Amygdala (tissue), 56 donors: Measurements from ENCODE around the gene PA2G4.

Experiments
- DNase-seq, 56 donors: peaks; one replicate each; lab custom pipeline; 2025; lab: John Stamatoyannopoulos, UW

PA2G4 gene

GRCh38 chr12:56121204-56121870 is 17.0 kb downstream of the PA2G4 start:
- no peak for DNase-seq

- no peak for DNase-seq
These were observed 18.3 kb downstream of the PA2G4 start for GRCh38 chr12:56122637-56123036.

DNA sequence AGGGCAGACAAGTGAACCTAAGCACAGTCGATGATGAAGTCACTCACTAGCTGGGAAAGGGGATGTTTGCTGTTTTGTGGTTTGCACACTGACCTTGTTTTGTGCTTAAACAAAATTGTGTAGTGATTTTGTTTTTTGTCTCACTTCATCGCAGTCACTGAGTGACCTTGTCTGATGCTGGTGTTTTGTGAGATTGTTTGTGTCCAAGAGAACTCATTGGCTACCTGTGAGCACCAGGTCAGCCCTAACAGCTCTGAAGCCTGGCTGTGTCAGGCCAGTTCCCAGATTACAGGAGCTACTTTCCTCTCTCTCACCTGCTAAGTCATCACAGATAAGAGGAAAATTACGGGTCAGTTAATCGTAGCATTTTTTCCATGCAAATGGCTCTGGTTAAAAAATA is 19.8 kb downstream of the PA2G4 start:
- DNase-seq = no peak

DNA sequence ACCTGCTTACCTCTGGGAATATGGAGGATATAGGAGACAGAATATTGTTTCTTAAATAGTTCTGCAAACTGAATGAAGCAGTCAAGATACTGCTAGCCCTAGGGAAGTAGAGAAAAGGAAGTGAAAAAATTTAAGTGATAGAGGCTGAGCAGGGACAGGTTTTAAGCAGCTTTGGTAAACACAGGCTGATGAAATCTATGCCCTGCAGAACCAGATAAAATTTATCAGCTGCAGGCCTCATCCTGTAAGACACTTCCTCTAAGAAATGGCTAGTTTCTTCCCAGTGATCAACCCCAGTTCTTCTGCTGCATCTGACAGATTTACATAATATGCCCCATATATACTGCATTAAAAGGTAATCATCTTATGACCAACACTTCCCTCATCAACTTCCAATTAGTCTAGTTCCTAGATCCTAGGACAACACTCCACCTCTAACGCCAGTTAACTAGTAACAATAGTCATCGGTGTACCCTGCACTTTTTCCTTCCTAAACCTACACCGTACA is 22.4 kb downstream of the PA2G4 start:
- no peak for DNase-seq

DNA sequence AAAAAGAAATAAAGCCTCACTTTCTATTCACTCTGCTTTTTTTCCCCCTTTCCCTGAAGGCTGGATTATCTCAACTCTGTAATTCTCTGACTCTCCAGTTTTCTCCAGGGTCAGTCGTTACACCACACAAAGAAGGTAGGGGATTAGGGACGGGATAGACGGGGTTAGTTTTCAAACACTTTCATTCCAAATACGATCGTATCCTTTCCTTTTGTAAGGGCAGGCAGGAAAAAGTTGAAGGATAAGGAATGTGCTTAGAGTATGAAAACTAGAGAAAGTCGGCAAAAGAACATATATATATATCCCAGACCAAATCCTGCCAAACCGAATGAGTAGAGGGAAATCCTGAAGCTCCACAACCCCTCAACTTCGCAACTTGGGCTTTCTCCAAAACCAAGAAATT is 23.1 kb downstream of the PA2G4 start:
- DNase-seq = no peak

DNA sequence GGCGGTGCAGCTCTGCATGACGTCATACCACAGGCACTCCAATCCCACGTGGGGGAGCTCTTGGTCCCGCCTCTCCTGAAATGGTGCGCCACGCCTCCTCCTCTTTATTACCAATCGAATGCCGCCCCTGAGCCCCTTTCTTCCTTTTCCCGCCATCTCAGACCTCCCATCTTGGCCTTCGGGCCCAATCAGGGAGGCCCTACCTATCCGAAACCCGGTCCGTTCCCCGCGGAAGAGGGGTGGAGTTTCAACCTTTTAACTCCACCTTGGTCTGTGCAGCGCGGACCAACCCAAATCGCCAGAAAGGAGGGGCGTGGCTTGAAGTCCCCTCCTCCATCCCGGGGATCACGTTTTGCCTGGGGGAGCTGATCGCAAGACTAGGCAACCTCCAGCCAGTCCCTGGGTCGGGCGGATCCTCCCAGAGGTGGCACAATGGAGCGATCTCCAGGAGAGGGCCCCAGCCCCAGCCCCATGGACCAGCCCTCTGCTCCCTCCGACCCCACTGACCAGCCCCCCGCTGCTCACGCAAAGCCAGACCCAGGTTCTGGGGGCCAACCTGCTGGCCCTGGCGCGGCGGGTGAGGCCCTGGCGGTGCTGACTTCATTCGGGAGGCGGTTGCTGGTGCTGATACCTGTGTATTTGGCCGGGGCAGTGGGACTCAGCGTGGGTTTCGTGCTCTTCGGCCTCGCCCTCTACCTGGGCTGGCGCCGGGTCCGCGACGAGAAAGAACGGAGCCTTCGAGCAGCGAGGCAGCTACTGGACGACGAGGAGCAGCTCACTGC is 23.7 kb downstream of the PA2G4 start, which contains the start of gene ESYT1:
Gene ESYT1, plus strand, starts transcription at position 380 of the 782 bp plus-strand sequence. Its CDS starts 53 bp downstream, at position 433.
- peak; percentile 45 to 99 (median 94) for DNase-seq

DNA sequence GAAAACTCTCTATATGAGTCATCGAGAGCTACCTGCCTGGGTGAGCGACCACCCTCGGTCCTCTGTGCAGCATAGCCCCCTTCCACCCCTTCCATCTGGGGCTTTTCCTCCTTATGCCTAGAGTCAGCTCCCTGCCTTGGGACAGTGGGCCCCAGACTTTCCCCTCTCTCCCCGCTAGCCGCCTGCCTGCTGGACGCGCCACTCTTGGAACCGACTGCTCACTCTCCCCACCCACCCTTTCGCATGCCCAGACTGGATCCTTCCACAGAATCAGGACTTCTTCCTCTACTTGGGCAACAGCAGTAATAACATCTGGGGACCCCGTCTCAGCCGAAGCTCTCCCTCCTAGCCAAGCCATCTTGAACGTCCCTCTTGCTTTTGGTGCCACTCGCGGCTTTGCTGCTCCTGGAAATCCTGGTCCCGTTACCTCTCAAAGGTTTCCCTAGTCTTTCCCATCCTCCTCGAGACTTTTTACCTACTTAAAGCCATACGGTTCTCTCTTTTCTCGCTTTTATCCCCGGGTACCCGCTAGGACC is 24.4 kb downstream of the PA2G4 start:
- DNase-seq = peak in 22 of 56 donors; percentile 8 to 55 (median 31)

DNA sequence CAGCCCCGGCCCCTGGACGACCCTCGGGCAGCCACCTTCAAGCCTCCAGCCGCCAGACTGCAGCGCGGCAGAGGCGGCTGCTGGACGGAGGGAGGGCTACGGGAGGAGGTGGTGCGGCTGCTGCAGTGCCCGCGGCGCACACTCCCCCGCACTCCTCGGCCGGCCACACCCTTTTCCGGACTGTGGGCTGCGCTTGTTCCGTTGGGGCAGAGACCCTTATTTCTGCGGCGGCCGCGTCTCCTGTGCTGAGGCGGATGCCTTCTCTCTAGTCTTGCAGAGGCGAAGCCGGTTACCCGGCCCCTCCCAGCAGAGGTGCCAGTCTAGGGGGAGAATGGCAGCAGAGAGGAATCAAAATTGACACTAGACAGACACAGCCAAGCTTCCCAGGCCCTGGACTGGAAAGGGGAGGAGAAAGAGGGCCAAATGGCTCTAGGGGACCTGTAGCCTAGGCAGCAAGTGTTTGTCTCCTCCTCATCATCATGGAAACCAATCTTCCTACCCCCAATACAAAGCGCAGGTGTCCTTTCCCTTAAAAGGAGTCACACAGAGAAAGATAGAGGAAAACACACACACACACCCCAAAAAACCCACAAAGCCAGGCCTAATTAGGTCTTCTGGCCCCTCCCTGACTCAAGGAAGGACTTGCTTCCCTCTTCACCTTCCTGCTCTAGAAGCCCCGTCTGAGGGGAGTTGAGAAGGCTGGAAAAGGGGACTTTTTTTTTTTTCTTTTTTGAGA is 25.0 kb downstream of the PA2G4 start:
- DNase-seq = peak in 29 of 56 donors; percentile 9 to 50 (median 27)

DNA sequence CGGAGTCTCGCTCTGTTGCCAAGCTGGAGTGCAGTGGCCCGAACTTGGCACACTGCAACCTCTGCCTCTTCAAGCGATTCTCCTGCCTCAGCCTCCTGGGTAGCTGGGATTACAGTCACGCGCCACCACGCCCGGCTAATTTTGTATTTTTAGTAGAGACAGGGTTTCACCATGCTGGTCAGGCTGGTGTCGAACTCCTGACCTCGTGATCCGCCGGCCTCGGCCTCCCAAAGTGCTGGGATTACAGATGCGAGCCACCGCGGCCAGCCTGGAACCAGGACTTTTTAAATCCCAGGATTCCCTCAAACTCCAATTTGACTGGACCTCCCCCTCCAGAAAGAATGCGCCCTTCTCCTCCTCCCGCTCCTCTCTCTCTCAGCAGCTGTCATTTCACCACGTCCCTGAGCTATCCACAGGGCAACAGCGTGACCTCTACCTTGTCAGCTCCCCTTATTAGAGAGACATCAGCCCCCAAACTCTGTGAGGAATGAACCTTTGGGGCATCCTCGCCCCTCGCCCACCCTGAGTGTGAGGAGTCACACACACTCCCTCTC is 25.7 kb downstream of the PA2G4 start:
- no peak for DNase-seq

- no peak for DNase-seq
These were observed 26.5 kb downstream of the PA2G4 start for GRCh38 chr12:56130876-56131275.

- no peak for DNase-seq
These were observed 30.5 kb downstream of the PA2G4 start for GRCh38 chr12:56134897-56135296.

DNA sequence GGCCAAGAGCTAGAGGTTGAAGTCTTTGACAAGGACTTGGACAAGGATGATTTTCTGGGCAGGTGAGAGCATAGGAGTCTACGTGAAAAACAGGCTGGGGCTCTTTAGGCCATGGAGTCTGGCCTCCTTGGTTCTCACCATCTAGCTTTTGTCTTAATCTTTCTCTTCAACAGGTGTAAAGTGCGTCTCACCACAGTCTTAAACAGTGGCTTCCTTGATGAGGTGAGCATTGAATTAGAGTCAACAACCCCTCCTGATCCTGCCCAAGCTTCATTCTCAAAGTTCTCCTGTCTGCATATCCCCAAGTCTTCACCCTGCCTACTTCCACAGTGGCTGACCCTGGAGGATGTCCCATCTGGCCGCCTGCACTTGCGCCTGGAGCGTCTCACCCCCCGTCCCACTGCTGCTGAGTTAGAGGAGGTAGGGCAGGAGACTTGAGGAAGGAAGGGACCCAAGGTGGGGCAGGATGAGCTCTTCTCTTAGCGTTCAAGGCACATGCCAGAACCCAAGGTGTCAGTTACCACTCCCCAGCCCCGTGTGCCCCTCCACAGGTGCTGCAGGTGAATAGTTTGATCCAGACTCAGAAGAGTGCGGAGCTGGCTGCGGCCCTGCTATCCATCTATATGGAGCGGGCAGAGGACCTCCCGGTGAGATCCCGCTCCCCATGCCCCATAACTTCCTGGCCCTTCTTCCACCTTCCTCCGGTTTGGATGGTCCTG is 33.7 kb downstream of the PA2G4 start:
- no peak for DNase-seq

DNA sequence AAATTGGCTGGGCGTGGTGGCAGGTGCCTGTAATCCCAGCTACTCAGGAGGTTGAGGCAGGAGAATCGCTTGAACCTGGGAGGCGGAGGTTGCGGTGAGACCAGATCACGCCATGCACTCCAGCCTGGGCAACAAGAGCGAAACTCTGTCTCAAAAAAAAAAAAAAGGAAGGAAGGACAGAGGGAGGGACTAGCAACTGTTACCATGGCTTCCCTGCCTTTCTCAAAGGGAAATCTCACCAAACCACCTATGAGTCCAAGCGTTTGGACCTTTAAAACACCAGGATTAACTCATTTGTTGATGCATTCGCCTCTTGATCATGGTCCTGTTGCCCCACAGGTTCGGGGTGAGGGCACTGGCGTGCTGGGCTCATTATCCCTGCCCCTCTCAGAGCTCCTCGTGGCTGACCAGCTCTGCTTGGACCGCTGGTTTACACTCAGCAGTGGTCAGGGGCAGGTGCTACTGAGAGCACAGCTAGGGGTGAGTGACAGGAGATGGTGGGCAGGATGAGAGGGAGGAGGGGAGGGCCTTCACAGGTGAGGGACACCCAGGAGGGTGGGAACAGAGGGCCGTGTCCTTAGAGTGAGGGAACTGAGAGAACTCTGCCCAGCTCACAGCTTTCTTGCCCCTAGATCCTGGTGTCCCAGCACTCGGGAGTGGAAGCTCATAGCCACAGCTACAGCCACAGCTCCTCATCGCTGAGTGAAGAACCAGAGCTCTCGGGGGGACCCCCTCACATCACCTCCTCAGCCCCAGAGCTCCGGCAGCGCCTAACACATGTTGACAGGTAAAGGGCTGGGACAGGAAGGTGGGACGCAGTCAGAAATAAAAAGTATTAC is 37.8 kb downstream of the PA2G4 start:
- DNase-seq = no peak

GRCh38 chr12:56143217-56143616 is 38.9 kb downstream of the PA2G4 start:
- no peak for DNase-seq

DNA sequence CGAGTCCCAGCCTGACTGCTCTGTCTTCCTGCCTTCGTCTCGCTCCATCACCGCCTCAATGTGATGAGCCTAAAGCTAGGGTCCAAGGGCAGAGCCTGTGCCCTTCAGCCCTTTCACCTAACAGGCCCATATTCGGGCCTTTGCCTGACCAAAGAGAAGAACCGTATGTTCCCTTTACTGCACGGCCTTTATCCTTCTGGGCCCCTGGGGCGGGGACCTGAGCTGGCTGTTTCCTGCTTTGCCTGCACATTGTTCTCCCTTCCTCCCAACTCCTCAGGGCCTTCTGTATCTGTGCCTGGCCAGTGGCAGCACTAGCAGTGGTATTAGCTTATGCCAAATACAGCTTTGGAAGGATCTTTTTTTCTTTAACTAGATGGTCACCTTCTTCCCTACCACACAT is 39.5 kb downstream of the PA2G4 start:
- peak in 1 of 56 donors; percentile 8 for DNase-seq

GRCh38 chr12:56145217-56145616 is 40.9 kb downstream of the PA2G4 start:
- DNase-seq = no peak

DNA sequence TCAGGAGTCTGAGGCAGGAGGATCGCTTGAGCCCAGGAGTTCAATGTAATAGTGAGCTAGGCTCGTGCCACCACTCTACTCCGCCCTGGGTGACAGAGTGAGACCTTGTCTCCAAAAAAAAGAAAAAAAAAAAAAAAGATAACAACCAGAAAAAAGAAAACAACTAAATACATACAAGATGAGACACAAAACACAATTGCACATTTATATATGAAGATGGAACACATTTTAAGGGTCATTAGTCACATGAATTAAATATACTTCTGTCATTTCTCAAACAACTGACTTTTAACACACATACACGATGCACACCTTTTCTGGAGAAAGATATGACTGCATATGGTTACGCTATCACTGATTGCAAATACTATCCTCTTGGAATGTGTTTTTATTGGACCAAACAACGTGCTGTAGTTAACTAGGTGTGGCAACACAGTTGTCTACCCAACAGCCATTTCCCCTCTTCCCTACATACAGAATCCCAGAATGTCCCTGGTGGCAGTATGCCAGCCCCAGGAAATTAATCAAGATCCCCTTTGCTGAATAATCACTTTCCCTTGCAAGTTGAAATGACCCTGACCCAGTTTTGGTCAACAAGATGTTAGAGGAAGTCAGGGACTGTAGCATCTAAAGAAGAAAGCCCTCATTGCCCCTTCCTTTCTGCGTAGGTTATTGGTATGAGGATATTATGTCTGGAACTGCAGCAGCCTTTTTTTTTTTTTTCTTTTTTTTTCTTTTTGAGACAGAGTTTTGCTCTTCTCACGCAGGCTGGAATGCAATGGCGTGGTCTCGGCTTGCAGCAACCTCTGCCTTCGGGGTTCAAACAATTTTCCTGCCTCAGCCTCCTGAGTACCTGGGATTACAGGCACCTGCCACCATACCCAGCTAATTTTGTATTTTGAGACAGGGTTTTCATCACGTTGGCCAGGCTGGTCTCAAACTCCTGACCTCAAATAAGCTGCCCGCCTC is 42.4 kb downstream of the PA2G4 start:
- DNase-seq = no peak

DNA sequence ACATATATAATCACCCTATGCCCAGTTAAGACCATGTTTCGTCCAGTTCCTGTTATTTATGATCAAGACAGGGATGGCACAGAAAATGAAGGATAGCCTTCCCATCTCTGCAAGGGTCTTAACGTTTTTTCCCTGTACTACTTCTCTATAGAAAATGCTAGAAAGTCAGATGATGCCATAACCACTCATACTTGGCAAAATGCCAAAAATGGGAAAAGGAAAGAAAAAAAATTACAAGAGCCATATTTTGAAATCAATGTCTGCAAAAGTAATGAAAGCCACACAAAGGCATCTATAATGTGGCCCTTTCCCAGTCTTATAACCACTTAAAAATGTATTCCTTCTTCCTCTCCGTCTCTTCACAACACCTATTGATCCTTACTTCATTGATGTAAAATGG is 46.2 kb downstream of the PA2G4 start:
- no peak for DNase-seq
